Measurements from ENCODE around the gene GPN3. TPM values are rescaled to one million over a fixed set of nuclear protein-coding genes. Genes with fewer than 3 reads are reported as not detected.

The GPN3 gene
- total RNA-seq, 1 experiment from 2014 or later, result 39.0 TPM

DNA sequence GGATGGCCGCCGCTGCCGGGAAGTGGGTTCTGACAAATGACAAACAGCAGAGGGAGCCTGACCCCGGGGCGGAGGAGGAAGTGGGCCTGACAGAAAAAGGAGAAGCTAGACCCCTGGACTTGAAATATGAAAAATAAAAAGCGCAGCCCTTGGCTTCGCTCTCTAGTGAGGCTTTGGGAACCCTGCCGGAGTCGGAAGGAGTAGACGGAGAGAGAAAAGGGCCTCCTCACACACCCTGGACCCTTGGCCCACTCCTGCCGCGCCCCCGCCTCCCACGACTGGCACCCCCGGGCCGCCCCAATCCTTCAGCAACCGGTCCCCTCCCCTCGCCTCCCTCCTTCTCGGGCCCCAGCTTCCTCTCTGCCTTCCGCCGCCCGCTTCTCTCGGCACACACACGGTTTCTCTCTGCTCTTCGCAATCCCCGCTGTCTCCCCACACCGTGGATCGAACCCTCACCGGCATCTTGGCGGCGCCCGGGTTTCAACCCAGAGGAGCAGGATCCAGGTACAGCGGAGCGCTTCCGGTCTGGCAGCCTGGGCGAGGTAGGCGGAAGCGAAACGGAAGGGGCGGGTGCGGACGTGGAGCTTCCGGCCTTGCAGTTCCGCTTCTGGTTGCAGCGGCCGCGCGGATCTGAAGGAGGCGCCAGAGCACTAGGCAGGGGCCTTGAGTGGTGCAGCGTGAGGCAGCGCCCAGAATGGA is 18.1 kb downstream of the GPN3 start, which contains the start of gene ARPC3:
Gene ARPC3, minus strand, starts transcription at position 539 of the 699 bp plus-strand sequence. Its CDS starts 77 bp downstream, at position 462.
- ChIA-PET POLR2A (interaction anchor here (0.7 to 2.7 kb wide), 6 partner anchors 18 to 194 kb away, joined by 3 to 32 read pairs (median 7); partner anchors contain the start of genes FAM216A, GPN3, RAD9B and VPS29), CTCF (interaction anchor here (0.6 to 2.3 kb wide), 16 partner anchors 18 to 307 kb away, joined by 3 to 54 read pairs (median 4); partner anchors contain the start of genes FAM216A, GPN3, RAD9B and TCTN1)
- peak within 1 kb of the TSS; percentile 90 for H3K4me3 ChIP-seq (ENCODE audit: low read depth, low read length)
- H3K4me1 ChIP-seq, result peaks cover 5% of the 10 kb centered on the region
- H3K27ac Mint-ChIP-seq (ENCODE audit: unreplicated experiment), result peak within 1 kb of the TSS; percentile 98
- peak; percentile 96 for DNase-seq
- H3K27me3 ChIP-seq (replicated peaks; ENCODE audit: control insufficient read depth, insufficient read depth, low read length), result no peaks in the 10 kb centered on the region
- no peaks in the 10 kb centered on the region for H3K27me3 Mint-ChIP-seq (ENCODE audit: insufficient read depth, unreplicated experiment)
- H3K36me3 Mint-ChIP-seq (ENCODE audit: insufficient read depth, unreplicated experiment), result peaks cover 76% of the 10 kb centered on the region
- TF ChIP-seq, protein P1, sequence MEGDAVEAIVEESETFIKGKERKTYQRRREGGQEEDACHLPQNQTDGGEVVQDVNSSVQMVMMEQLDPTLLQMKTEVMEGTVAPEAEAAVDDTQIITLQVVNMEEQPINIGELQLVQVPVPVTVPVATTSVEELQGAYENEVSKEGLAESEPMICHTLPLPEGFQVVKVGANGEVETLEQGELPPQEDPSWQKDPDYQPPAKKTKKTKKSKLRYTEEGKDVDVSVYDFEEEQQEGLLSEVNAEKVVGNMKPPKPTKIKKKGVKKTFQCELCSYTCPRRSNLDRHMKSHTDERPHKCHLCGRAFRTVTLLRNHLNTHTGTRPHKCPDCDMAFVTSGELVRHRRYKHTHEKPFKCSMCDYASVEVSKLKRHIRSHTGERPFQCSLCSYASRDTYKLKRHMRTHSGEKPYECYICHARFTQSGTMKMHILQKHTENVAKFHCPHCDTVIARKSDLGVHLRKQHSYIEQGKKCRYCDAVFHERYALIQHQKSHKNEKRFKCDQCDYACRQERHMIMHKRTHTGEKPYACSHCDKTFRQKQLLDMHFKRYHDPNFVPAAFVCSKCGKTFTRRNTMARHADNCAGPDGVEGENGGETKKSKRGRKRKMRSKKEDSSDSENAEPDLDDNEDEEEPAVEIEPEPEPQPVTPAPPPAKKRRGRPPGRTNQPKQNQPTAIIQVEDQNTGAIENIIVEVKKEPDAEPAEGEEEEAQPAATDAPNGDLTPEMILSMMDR (IDR thresholded peaks at IDR 0.05; ENCODE audit: insufficient read depth in 1 of 2, low read depth in 1 of 2, low read length in 1 of 2, severe bottlenecking in 1 of 2, unreplicated experiment in 1 of 2), result peak; percentile 79 to 89
- no peaks in the 10 kb centered on the region for H3K9me3 ChIP-seq
- BruUV-seq (replicated peaks), result TSS peak; percentile 68
- no peaks in the 10 kb centered on the region for H3K9me3 Mint-ChIP-seq (ENCODE audit: unreplicated experiment)
- H3K4me3 Mint-ChIP-seq (ENCODE audit: unreplicated experiment), result peak within 1 kb of the TSS; percentile 85
- H3K4me1 Mint-ChIP-seq (ENCODE audit: low read depth, unreplicated experiment), result no peaks in the 10 kb centered on the region
- intact Hi-C loops (cut with micrococcal nuclease; ENCODE audit: unreplicated experiment), result loop anchor here (1.0 to 5.0 kb wide), 4 partner anchors 18 to 437 kb away; partner anchors contain the start of genes FAM216A, GPN3, RAD9B and VPS29
- H3K36me3 ChIP-seq (ENCODE audit: control insufficient read depth, insufficient read depth, low read length), result peaks cover 1% of the 10 kb centered on the region

DNA sequence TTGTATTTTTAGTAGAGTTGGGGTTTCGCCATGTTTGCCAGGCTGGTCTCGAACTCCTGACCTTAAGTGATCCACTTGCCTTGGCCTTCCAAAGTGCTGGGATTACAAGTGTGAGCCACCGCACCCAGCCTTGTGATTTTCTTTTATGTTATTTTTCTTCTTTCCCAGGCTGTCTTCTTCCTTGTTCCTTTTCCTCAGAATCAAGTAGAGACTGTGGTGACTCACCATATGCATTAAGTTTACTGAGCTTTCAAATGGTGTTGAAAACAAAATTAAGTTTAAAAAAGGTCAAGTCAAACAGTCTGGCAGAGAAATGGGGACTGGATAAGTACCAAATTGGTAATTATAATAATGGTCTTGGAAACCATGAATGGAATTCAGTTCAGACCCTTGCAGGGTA is 23.6 kb downstream of the GPN3 start:
- no peaks in the 10 kb centered on the region for H3K9me3 ChIP-seq
- no peak for DNase-seq
- CTCF ChIA-PET, result no interaction called here
- Mint-ChIP-seq H3K4me3 (ENCODE audit: unreplicated experiment) (no peak overlapping the region), H3K4me1 (ENCODE audit: low read depth, unreplicated experiment) (no peaks in the 10 kb centered on the region), H3K9me3 (ENCODE audit: unreplicated experiment) (no peaks in the 10 kb centered on the region), H3K27me3 (ENCODE audit: insufficient read depth, unreplicated experiment) (no peaks in the 10 kb centered on the region), H3K27ac (ENCODE audit: unreplicated experiment) (no peak overlapping the region), H3K36me3 (ENCODE audit: insufficient read depth, unreplicated experiment) (peaks cover 90% of the 10 kb centered on the region)
- intact Hi-C loops (cut with micrococcal nuclease; ENCODE audit: unreplicated experiment), result no loop called here
- TF ChIP-seq, protein P1 (IDR thresholded peaks at IDR 0.05; ENCODE audit: insufficient read depth in 1 of 2, low read depth in 1 of 2, low read length in 1 of 2, severe bottlenecking in 1 of 2, unreplicated experiment in 1 of 2), result no peak
- H3K27me3 ChIP-seq (replicated peaks; ENCODE audit: control insufficient read depth, insufficient read depth, low read length), result no peaks in the 10 kb centered on the region
- H3K36me3 ChIP-seq (ENCODE audit: control insufficient read depth, insufficient read depth, low read length), result no peaks in the 10 kb centered on the region; the same call in none of the 2 replicates
- H3K4me3 ChIP-seq (ENCODE audit: low read depth, low read length), result no peak overlapping the region
- peaks cover 5% of the 10 kb centered on the region for H3K4me1 ChIP-seq
- BruUV-seq (replicated peaks), result no TSS peak
- POLR2A ChIA-PET, result no interaction called here

DNA sequence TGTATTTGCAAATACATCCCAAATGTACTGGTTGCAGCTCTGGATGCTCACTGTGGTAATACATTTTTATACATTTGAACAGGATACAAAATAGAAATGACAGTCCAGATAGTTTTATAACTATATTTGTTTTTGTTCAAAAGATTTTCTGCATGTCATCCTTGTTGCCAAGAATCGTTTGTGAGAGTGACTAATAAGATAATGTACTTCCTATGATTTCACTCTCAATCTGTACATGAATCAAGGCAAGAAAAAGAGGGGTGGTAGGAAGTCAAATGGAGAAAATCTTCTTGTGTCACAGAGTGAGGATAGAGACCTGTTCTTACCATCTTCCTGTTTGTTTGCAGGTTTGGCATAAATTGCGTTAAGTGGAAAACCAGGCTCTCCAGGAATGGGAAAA is 31.8 kb downstream of the GPN3 start:
- Mint-ChIP-seq H3K27ac (ENCODE audit: unreplicated experiment) (no peak overlapping the region), H3K27me3 (ENCODE audit: insufficient read depth, unreplicated experiment) (no peaks in the 10 kb centered on the region), H3K4me1 (ENCODE audit: low read depth, unreplicated experiment) (no peaks in the 10 kb centered on the region), H3K4me3 (ENCODE audit: unreplicated experiment) (no peak overlapping the region), H3K9me3 (ENCODE audit: unreplicated experiment) (no peaks in the 10 kb centered on the region), H3K36me3 (ENCODE audit: insufficient read depth, unreplicated experiment) (peaks cover 75% of the 10 kb centered on the region)
- Histone ChIP-seq H3K27me3 (replicated peaks; ENCODE audit: control insufficient read depth, insufficient read depth, low read length) (no peaks in the 10 kb centered on the region), H3K36me3 (ENCODE audit: control insufficient read depth, insufficient read depth, low read length) (no peaks in the 10 kb centered on the region), H3K4me1 (no peaks in the 10 kb centered on the region), H3K4me3 (ENCODE audit: low read depth, low read length) (no peak overlapping the region), H3K9me3 (no peaks in the 10 kb centered on the region)
- intact Hi-C loops (cut with micrococcal nuclease; ENCODE audit: unreplicated experiment), result no loop called here
- DNase-seq, result no peak
- BruUV-seq (replicated peaks), result TSS peak; percentile 5
- TF ChIP-seq, protein P1 (IDR thresholded peaks at IDR 0.05; ENCODE audit: insufficient read depth in 1 of 2, low read depth in 1 of 2, low read length in 1 of 2, severe bottlenecking in 1 of 2, unreplicated experiment in 1 of 2), result no peak
- ChIA-PET CTCF (no interaction called here), POLR2A (no interaction called here)

Data from Caco-2 (cell line).